H1 (cell line): ENCODE measurements around the gene OPCML.

Source experiments
- ATF3 ChIP-seq: IDR thresholded peaks from 2 replicates; pipeline ENCODE4 v1.6.1; 2011; ENCODE audit warnings: low read depth, mild to moderate bottlenecking, low read length; ENCODE audit not compliant: insufficient read depth
- CEBPB ChIP-seq: IDR thresholded peaks from 2 replicates; pipeline ENCODE4 v1.6.1; 2012; ENCODE audit warnings: low read depth, low read length
- CTCF ChIP-seq, 3 experiments: IDR thresholded peaks; 1 replicate in 2 of 3; 2 replicates in 1 of 3; pipeline versions ENCODE4 v1.5.1 to v1.6.1; 2011; ENCODE audit warnings: low read length in 3 of 3, mild to moderate bottlenecking in 3 of 3, inconsistent platforms in 2 of 3, low read depth in 1 of 3, moderate library complexity in 1 of 3; ENCODE audit not compliant: insufficient read depth in 1 of 3; ENCODE audit errors: control extremely low read depth in 1 of 3
- HDAC6 ChIP-seq: IDR thresholded peaks from one replicate; pipeline ENCODE4 v1.7.1; 2012; ENCODE audit warnings: low read depth, mild to moderate bottlenecking, inconsistent platforms, low read length, moderate library complexity
- KDM1A ChIP-seq: fragments of 200-600, 300-600 bp; sonication (generic); IDR thresholded peaks from 2 replicates; pipeline ENCODE4 v1.7.1; 2016; ENCODE audit warnings: mild to moderate bottlenecking, low read length, borderline replicate concordance
- POLR2A ChIP-seq, 2 experiments: IDR thresholded peaks; 1 replicate in 1 of 2; 2 replicates in 1 of 2; pipeline ENCODE4 v1.6.1; 2011; ENCODE audit warnings: low read depth in 2 of 2, low read length in 2 of 2, mild to moderate bottlenecking in 2 of 2; ENCODE audit errors: control extremely low read depth in 1 of 2
- RBBP5 ChIP-seq: IDR thresholded peaks from 2 replicates; pipeline ENCODE4 v1.7.1; 2012; ENCODE audit warnings: low read depth, mild to moderate bottlenecking, inconsistent platforms, low read length, moderate library complexity, borderline replicate concordance
- SIN3A ChIP-seq, 2 experiments: IDR thresholded peaks in 1 of 2; conservative IDR thresholded peaks in 1 of 2; 2 replicates each; pipeline ENCODE4 v1.6.1; 2011 to 2012; ENCODE audit warnings: low read length in 2 of 2, improper control_type of control experiment in 1 of 2, low read depth in 1 of 2, mild to moderate bottlenecking in 1 of 2
- SUZ12 ChIP-seq: fragments of 200-600 bp; sonication (generic); IDR thresholded peaks from 2 replicates; pipeline ENCODE4 v1.6.1; 2012; ENCODE audit warnings: mild to moderate bottlenecking, inconsistent platforms, low read length, moderate library complexity, mixed read lengths
- TAF7 ChIP-seq: optimal IDR thresholded peaks from 2 replicates; pipeline ENCODE3; 2011; ENCODE audit warnings: low read depth, mild to moderate bottlenecking, inconsistent platforms, low read length, moderate library complexity, borderline replicate concordance
- TF ChIP-seq, protein P1 (sequence below): IDR thresholded peaks from 2 replicates; pipeline ENCODE4 v1.6.1; 2011; ENCODE audit warnings: low read length, improper control_type of control experiment

- TF ChIP-seq CTCF (IDR thresholded peaks at IDR 0.05; ENCODE audit: control extremely low read depth in 1 of 3, insufficient read depth in 1 of 3, low read depth in 1 of 3, low read length in 3 of 3) = no peak
- TF ChIP-seq, protein P1, sequence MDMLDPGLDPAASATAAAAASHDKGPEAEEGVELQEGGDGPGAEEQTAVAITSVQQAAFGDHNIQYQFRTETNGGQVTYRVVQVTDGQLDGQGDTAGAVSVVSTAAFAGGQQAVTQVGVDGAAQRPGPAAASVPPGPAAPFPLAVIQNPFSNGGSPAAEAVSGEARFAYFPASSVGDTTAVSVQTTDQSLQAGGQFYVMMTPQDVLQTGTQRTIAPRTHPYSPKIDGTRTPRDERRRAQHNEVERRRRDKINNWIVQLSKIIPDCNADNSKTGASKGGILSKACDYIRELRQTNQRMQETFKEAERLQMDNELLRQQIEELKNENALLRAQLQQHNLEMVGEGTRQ = no peak
- TF ChIP-seq RBBP5 = no peak
- no peak for TF ChIP-seq TAF7
- no peak for TF ChIP-seq KDM1A
- TF ChIP-seq SUZ12 = no peak
- no peak for TF ChIP-seq SIN3A (conservative IDR thresholded peaks at IDR 0.05 in 1 of 2, IDR thresholded peaks at IDR 0.05 in 1 of 2; ENCODE audit: low read depth in 1 of 2, low read length in 2 of 2)
- no peak for TF ChIP-seq ATF3
- TF ChIP-seq CEBPB = no peak
- TF ChIP-seq POLR2A (IDR thresholded peaks at IDR 0.05; ENCODE audit: control extremely low read depth in 1 of 2, low read depth in 2 of 2, low read length in 2 of 2) = no peak
- no peak for TF ChIP-seq HDAC6
Measured at GRCh38 chr11:133581091-133581490, 48.8 kb upstream of the OPCML start.
